Naive B cell (primary cell): ENCODE data around the gene ALLC. TPM values are rescaled to one million over a fixed set of nuclear protein-coding genes. Genes with fewer than 3 reads are reported as not detected.
"Not testable (repeated sequence)": the region's sequence is repeated elsewhere in the genome, so short reads cannot be mapped to it uniquely, and the experiment has no call there.

Source experiments
- ATAC-seq, 2 donors: fragments of 150-1000 bp; cut with Tn5 transposase; 2 replicates each; pipeline ENCODE4 v1.10.0; 2021; ENCODE audit warnings: low read depth in 2 of 2, mild to moderate bottlenecking in 2 of 2, moderate library complexity in 2 of 2
- DNase-seq: peaks from one replicate; pipeline ENCODE4 v3.0.0; 2022
- H3K27ac Mint-ChIP-seq, 6 donors: one replicate each; pipeline ENCODE4 v1.8.0; 2020 to 2022; ENCODE audit warnings: mild to moderate bottlenecking in 6 of 6, mixed read lengths in 6 of 6, moderate library complexity in 5 of 6, inconsistent platforms in 2 of 6
- H3K27me3 Mint-ChIP-seq, 3 donors: one replicate each; pipeline ENCODE4 v1.8.0; 2021 to 2022; ENCODE audit warnings: mixed read lengths in 3 of 3, mild to moderate bottlenecking in 1 of 3
- H3K36me3 Mint-ChIP-seq, 2 donors: one replicate each; pipeline ENCODE4 v1.8.0; 2020 to 2022; ENCODE audit warnings: mixed read lengths in 2 of 2, inconsistent platforms in 1 of 2, mild to moderate bottlenecking in 1 of 2
- H3K4me1 Mint-ChIP-seq, 3 donors: one replicate each; pipeline ENCODE4 v1.8.0; 2020 to 2022; ENCODE audit warnings: mixed read lengths in 3 of 3, inconsistent platforms in 1 of 3, mild to moderate bottlenecking in 1 of 3, moderate library complexity in 1 of 3
- H3K4me3 Mint-ChIP-seq, 8 donors: one replicate each; pipeline ENCODE4 v1.8.0; 2020 to 2022; ENCODE audit warnings: mild to moderate bottlenecking in 8 of 8, mixed read lengths in 8 of 8, moderate library complexity in 8 of 8, inconsistent platforms in 2 of 8
- H3K9me3 Mint-ChIP-seq, 7 donors: one replicate each; pipeline ENCODE4 v1.8.0; 2020 to 2022; ENCODE audit warnings: mixed read lengths in 7 of 7, mild to moderate bottlenecking in 5 of 7, inconsistent platforms in 2 of 7, moderate library complexity in 1 of 7
- polyA plus RNA-seq, 6 donors: library from polyadenylated mRNA; unstranded; fragments of 300-500 nt; fragmentation: Illumina TruSeq; gene quantifications; one replicate each; pipeline ENCODE4 v1.2.3, GENCODE V29; 2021; ENCODE audit warnings: low read depth in 6 of 6

ALLC gene
- polyA plus RNA-seq, 6 donors from 2014 or later, result not detected

DNA sequence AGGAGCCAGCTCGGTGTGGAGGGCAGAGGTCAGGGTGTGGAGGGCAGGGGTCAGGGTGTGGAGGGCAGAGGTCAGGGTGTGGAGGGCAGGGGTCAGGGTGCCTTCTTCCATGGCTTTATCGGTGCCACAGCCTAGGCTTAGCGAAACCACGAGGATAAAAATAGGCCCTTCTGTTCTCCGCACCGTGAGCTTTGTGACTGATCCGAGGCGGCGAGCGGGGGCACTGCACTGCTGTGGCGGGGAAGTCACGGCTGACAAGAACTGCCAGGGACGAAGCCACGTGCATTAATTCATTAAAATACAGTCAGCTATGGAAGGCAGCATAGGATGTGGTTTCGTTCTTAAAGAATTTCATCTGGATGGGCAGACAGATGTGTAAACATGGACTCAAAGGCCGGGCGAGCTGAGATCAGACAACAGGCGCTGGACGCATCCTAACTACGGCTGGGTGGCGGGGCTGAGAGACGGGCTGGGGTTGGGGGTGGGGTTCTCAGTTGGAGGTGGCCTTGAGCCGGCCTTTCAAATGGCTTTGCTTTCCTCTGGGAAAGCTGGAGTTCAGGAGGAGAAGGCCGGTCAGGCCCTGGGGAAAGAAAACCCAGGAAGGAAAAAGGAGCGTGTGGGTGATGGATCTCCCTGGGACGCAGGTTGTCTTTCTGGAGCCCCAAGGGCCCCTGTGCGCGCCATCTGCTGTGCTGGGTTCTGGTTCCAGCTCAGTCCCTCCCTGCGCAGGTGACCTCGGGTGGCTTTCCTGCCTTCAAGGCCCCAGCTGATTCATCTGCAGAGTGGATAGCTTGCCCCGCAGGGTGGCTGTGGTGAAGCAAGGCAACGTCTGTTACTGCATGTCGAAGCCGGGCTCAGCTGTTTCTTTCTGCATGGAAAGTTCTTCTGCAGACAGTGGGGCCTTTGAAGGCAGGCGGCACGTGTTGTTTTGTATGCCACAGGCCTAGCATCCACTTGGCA lies 958 bp upstream of the ALLC start:
- peaks cover 3 to 8% (median 5%) of the 10 kb centered on the region in 3 donors for H3K4me1 Mint-ChIP-seq
- H3K4me3 Mint-ChIP-seq, result peak overlapping the region in 2 of 8 donors; percentile 71 to 73
- H3K27me3 Mint-ChIP-seq, result peaks cover 0 to 8% (median 6%) of the 10 kb centered on the region in 3 donors
- ATAC-seq (no peak), DNase-seq (no peak)
- peak overlapping the region in 1 of 6 donors; percentile 51 for H3K27ac Mint-ChIP-seq
- H3K9me3 Mint-ChIP-seq, result no peaks in the 10 kb centered on the region
- no peaks in the 10 kb centered on the region for H3K36me3 Mint-ChIP-seq

DNA sequence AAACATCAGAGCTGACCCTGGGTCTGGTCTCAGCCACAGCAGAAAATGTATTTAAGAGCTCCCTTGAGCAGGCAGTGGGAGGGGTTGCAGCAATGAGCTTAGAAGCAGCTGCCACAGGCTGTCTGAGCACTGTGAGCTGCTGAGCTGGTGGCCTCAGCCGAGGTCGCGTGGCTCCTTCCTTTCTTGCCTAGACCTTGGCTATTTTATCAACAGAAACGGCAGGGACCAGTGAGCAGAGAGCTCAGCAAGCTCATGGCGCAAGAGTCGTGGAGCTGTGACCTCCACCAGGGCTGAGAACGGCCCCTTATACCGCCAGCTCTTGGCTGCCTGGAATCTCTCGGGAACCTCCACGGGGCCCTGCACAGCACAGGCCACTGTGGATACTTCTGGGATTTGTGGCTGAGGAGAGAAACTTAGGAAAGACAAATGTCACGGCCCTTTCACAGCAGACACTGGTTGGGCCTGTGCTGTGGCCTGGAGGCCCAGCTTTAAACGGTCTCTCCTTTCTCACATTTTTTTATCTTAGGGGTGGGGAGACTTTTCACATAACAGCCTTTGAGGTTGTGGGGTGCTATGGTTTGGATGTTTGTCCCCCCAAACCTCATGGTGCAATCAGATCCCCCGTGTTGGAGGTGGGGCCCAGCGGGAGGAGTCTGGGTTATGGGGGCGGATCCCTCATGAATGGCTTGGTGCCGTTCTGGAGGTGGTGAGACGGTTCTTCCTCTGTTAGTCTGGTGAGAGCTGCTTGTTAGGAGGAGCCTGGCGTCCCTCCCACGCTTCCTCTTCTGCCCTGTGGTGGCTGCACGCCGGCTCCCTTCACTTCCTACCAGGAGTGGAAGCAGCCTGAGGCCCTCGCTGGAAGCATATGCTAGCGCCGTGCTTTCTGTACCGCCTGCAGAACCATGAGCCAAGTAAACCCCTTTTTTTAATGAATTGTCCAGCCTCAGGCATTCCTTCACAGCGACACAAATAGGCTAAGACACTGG lies 1.7 kb downstream of the ALLC start:
- peaks cover 0 to 5% (median 2%) of the 10 kb centered on the region in 3 donors for H3K4me1 Mint-ChIP-seq
- no peaks in the 10 kb centered on the region for H3K36me3 Mint-ChIP-seq
- DNase-seq, result no peak
- peaks cover 0 to 8% (median 6%) of the 10 kb centered on the region in 3 donors for H3K27me3 Mint-ChIP-seq
- no peak for ATAC-seq
- H3K9me3 Mint-ChIP-seq, result no peaks in the 10 kb centered on the region
- no peak overlapping the region for H3K4me3 Mint-ChIP-seq
- H3K27ac Mint-ChIP-seq, result peak overlapping the region in 1 of 6 donors; percentile 76

DNA sequence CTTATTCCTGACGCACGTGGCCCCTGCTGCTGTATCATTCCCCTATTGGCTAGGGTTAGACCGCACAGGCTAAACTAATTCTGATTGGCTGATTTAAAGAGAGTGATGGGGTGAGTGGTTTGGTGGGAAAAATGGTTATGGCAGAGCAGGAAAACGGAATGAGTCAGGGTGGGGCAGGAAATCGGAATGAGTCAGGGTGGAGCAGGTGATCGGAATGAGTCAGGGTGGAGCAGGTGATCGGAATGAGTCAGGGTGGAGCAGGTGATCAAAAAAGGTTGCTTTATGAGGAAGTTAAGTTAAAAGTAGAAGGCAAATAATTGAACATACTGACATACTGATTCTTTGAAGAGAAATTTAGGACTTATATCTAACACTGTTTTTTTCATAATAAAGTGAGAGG lies 2.6 kb downstream of the ALLC start:
- not testable (repeated sequence) for ATAC-seq, H3K9me3 Mint-ChIP-seq, H3K27me3 Mint-ChIP-seq, H3K4me1 Mint-ChIP-seq, H3K4me3 Mint-ChIP-seq, H3K36me3 Mint-ChIP-seq, DNase-seq
- peak overlapping the region in 1 of 6 donors; percentile 74 for H3K27ac Mint-ChIP-seq

DNA sequence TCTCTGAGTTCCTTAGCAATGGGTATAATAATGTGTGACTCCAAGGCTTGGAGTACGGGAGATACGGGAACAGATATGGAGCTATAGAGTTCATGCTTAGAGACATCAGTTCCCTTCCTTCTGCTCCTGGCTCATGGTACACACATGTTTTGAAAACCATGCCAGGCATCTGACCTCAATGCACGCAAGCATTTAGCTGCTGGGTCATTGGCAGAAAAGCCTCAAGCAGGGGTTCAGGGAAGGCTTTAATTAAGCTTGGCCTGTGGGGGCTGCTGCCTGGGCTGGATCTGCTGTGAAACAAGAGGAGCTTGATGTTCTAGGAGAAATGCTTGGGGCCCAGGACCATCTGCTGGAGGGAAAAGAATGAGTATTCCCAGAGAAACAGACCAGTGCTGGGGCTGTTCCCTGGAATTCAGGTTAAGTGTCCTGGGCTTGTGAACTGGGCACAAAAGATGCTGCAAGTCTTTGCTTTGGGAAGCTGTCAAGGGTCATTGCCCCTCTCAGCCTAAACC lies 3.2 kb downstream of the ALLC start:
- no peaks in the 10 kb centered on the region for H3K36me3 Mint-ChIP-seq
- peaks cover 0 to 4% (median 0%) of the 10 kb centered on the region in 7 donors for H3K9me3 Mint-ChIP-seq

DNA sequence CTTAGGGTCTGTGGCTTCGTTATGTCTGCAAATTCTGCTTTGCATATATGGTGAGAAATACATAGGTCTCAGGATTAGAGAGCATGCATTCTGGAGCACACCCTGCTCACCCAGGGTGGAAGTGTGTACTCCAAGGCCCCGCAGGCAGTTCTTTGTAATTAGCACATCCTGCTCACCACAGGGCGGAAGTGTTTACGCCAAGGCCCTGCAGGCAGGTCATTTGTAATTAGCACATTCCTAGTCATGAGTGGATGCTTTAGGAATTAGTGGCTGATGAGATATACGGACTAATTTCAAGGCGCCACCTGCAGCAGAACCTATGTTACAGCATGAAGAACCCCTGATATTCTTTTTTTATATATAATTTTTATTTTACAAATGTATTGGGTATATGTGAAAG lies 4.2 kb downstream of the ALLC start:
- ATAC-seq (no peak), DNase-seq (no peak)
- Mint-ChIP-seq H3K9me3 (peaks cover 0 to 4% (median 0%) of the 10 kb centered on the region in 7 donors), H3K27ac (no peak overlapping the region), H3K4me1 (peaks cover 0 to 2% (median 0%) of the 10 kb centered on the region in 3 donors), H3K27me3 (no peaks in the 10 kb centered on the region), H3K4me3 (no peak overlapping the region), H3K36me3 (no peaks in the 10 kb centered on the region)

More for the DNA sequence above, 3.2 kb downstream of the ALLC start:
- DNase-seq, result no peak
- ATAC-seq, result no peak
- Mint-ChIP-seq H3K4me3 (no peak overlapping the region), H3K27me3 (peaks cover 0 to 8% (median 3%) of the 10 kb centered on the region in 3 donors), H3K4me1 (peaks cover 0 to 5% (median 2%) of the 10 kb centered on the region in 3 donors), H3K27ac (no peak overlapping the region)

DNA sequence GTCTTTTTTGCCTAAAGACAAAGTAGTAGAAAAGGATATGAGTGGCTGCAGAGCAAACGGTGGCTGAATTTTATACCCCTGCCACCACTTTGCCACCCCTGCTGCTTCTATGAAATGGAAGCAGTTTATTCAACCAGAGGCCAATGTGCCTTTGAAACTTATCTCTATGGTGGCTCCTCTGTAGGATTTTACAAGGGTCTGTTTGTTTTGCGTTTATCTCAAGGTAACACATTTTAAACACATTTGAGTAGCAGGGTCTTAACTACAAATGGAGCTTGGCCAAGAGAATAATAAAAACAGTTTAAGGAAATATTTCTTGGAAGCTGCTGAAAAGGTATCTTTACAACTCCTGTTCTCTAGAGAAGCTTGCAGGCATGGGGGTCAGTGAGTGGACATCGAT lies 6.1 kb downstream of the ALLC start:
- no peaks in the 10 kb centered on the region for H3K4me1 Mint-ChIP-seq
- H3K4me3 Mint-ChIP-seq, result no peak overlapping the region
- peaks cover 0 to 8% (median 6%) of the 10 kb centered on the region in 3 donors for H3K27me3 Mint-ChIP-seq
- ATAC-seq (no peak), DNase-seq (no peak)
- H3K9me3 Mint-ChIP-seq, result peaks cover 0 to 4% (median 0%) of the 10 kb centered on the region in 7 donors
- no peak overlapping the region for H3K27ac Mint-ChIP-seq
- H3K36me3 Mint-ChIP-seq, result no peaks in the 10 kb centered on the region

DNA sequence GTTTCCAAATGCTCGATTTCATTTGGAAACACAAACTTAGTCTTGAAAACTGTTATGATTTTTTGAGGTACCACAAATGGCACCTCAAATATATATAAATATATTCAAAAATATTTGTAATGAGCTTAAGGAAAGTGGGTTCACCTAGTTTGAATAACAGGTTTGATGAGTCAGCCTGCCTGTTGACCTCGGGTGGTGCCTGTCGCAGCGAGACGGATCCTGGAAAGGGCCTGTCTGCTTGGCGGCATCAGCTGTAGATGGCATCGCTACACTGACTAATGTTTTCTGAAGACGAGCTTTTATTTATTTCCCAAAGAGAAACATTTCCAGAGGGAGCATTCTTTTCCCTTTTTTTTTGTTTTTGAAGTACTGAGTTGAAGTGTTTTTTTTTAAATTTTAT lies 6.9 kb downstream of the ALLC start:
- Mint-ChIP-seq H3K27ac (no peak overlapping the region), H3K36me3 (no peaks in the 10 kb centered on the region), H3K4me3 (no peak overlapping the region), H3K4me1 (no peaks in the 10 kb centered on the region), H3K27me3 (peaks cover 0 to 14% (median 12%) of the 10 kb centered on the region in 3 donors), H3K9me3 (peaks cover 0 to 4% (median 0%) of the 10 kb centered on the region in 7 donors)
- DNase-seq (no peak), ATAC-seq (no peak)

DNA sequence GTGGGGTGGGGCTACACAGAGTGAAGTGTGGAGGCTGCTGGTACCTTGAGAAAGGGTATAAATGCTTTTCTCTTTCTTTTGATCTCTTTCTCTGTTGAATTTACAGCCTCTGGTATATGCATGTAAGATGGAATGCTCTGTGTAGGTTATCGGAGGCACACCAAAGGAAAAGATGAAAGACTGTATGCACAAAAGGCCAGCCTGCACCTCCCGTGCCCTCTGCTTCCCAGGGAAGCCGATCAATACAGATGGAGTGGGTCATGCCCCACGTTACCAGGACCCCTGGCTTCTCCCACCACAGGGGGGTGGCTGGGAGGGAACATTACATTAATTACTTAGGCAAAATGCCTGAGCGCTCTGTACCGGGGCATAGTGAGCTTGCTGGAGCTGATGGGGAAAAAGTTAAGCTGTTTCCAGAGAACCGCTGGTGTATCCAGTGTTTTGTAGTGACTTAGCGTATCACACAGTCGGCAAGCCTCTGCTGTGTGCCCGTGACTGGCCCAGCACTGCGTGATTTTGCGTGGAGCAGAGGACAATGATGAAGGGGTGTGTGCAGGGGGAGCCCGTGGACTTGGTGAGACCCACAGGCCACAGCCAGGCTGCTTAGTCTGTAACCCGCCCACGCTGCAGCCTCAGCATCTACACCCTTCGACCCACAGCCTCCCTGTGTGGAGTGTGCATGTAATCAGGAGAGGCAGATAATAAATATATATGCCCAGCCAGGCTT lies 8.0 kb downstream of the ALLC start:
- no peak overlapping the region for H3K27ac Mint-ChIP-seq
- DNase-seq, result no peak
- ATAC-seq, result no peak
- no peaks in the 10 kb centered on the region for H3K36me3 Mint-ChIP-seq
- H3K9me3 Mint-ChIP-seq, result peaks cover 0 to 4% (median 0%) of the 10 kb centered on the region in 7 donors
- peaks cover 0 to 16% (median 13%) of the 10 kb centered on the region in 3 donors for H3K27me3 Mint-ChIP-seq
- H3K4me3 Mint-ChIP-seq, result no peak overlapping the region
- no peaks in the 10 kb centered on the region for H3K4me1 Mint-ChIP-seq

DNA sequence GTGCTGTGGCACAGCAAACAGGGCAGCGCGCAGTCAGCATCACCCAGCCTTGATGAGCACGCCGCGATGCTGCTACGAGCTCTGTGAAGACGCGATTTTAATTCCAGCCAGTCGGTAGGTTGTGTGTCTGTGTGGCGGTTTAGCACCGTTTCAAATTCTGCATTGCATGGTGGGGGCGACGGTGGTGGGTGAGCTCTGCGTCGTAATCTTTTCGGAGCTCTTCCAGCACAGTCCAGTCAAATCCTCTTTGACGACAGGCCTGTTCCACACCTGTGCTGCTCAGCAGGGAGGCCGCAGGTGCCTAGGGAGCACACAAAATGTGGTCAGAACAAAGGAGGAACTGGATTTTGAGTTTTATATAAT lies 8.6 kb downstream of the ALLC start:
- ATAC-seq, result no peak
- Mint-ChIP-seq H3K4me3 (no peak overlapping the region), H3K27me3 (peaks cover 0 to 16% (median 13%) of the 10 kb centered on the region in 3 donors), H3K9me3 (peaks cover 0 to 4% (median 0%) of the 10 kb centered on the region in 7 donors), H3K36me3 (no peaks in the 10 kb centered on the region), H3K4me1 (no peaks in the 10 kb centered on the region), H3K27ac (no peak overlapping the region)
- DNase-seq, result no peak

DNA sequence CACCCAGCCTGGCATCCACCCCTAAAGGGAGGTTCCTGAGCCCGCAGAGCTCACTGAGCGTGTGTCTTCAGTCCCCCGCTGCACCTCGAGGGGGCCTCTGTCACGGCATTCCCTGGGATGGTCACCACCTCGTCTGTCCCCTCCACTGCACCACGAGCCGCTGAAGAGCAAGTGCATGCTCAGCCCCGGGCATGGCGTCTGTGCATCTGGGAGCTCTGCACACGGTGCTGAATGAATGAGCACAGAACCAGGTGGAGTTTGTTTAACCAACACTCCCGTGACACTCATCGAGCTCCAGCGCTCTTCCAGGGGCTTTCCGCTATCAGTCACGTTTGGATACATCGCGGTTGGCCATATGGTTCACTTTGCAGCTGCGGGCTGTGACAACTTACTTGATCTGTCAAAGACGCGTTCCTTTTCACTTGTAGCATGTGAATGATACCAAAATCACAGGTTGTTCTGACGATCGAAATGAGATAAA lies 9.2 kb downstream of the ALLC start:
- Mint-ChIP-seq H3K9me3 (peaks cover 0 to 4% (median 0%) of the 10 kb centered on the region in 7 donors), H3K27me3 (peaks cover 0 to 16% (median 13%) of the 10 kb centered on the region in 3 donors), H3K4me1 (no peaks in the 10 kb centered on the region), H3K36me3 (no peaks in the 10 kb centered on the region), H3K27ac (peak overlapping the region in 1 of 6 donors; percentile 60), H3K4me3 (no peak overlapping the region)
- DNase-seq, result no peak
- ATAC-seq, result no peak

DNA sequence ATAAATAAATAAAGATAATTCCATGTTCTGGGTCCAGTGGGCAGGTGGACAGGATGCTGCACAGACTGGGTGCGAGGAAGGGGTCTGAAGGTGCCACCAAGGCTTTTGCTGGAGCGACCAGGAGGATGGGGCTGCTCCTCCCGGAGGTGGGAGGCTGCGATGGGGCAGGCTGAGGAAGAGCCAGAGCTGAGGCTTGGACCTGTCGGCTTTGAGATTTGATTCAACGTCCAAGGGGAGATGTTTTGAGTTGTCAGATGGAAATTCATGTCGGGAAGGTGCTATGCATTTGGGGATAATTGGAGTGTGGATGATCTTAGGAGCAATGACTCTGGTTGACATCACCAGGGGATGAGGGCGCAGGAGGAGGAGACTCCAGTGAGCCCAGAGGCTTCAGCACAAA lies 11.7 kb downstream of the ALLC start:
- ATAC-seq (no peak), DNase-seq (no peak)
- Mint-ChIP-seq H3K4me3 (no peak overlapping the region), H3K27me3 (peaks cover 3 to 26% (median 21%) of the 10 kb centered on the region in 3 donors), H3K36me3 (no peaks in the 10 kb centered on the region), H3K27ac (no peak overlapping the region), H3K4me1 (no peaks in the 10 kb centered on the region), H3K9me3 (peaks cover 0 to 4% (median 0%) of the 10 kb centered on the region in 7 donors)

DNA sequence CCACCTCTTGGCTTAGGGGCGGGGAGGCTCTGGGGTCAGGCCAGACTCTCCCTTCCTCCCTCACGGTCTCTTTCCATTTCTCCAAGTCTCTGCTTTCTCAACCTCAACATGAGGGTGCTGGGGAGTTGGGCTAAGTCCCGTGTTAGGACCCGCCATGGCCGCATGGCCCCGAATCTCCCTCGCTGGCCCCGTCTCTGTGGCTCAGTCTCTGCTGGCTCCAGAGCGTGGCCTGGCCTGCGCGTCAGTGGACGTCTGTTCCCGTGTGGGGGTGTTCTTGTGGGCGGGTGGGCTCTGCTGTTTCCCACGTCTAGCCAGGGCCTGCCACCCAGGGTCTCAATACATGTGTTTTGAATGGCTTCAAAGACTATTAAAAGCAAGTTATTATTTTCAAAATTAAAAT lies 12.4 kb downstream of the ALLC start:
- Mint-ChIP-seq H3K36me3 (no peaks in the 10 kb centered on the region), H3K4me1 (no peaks in the 10 kb centered on the region), H3K9me3 (peaks cover 0 to 4% (median 0%) of the 10 kb centered on the region in 7 donors), H3K27me3 (peaks cover 3 to 28% (median 21%) of the 10 kb centered on the region in 3 donors), H3K4me3 (peak overlapping the region in 1 of 8 donors; percentile 83), H3K27ac (no peak overlapping the region)
- ATAC-seq, result no peak
- no peak for DNase-seq
